Upper lobe of left lung (tissue), 6 donors: ENCODE measurements around the gene CDH18. TPM values are rescaled to one million over a fixed set of nuclear protein-coding genes. Genes with fewer than 3 reads are reported as not detected.

Source experiments
- ATAC-seq, 2 donors: fragments of 200-7000 bp; cut with Tn5 transposase; one replicate each; pipeline ENCODE4 v1.9.1; 2022; ENCODE audit warnings: mild to moderate bottlenecking in 2 of 2, moderate library complexity in 2 of 2; ENCODE audit not compliant: low FRiP score in 2 of 2
- DNase-seq, 2 donors: peaks; one replicate each; pipeline ENCODE4 v3.0.0-alpha.2; 2019 to 2020
- H3K27ac ChIP-seq, 4 donors: fragments of 200-600 bp; sonication (generic); one replicate each; pipeline ENCODE4 v1.5.1; 2016 to 2019
- H3K27me3 ChIP-seq, 4 donors: fragments of 200-600 bp; sonication (generic); one replicate each; pipeline ENCODE4 v1.5.1; 2017 to 2019
- H3K36me3 ChIP-seq, 4 donors: fragments of 200-600 bp; sonication (generic); one replicate each; pipeline ENCODE4 v1.5.1; 2016 to 2019
- H3K4me1 ChIP-seq, 4 donors: fragments of 200-600 bp; sonication (generic); one replicate each; pipeline ENCODE4 v1.5.1; 2018 to 2019
- H3K4me3 ChIP-seq, 4 donors: fragments of 200-600 bp; sonication (generic); one replicate each; pipeline ENCODE4 v1.5.1; 2017 to 2019; ENCODE audit warnings: mild to moderate bottlenecking in 2 of 4, moderate library complexity in 1 of 4
- H3K9me3 ChIP-seq, 4 donors: fragments of 200-600 bp; sonication (generic); one replicate each; pipeline ENCODE4 v1.5.1; 2018 to 2019
- EP300 ChIP-seq, 4 donors: sonication (generic); formaldehyde crosslinking; IDR thresholded peaks; one replicate each; pipeline ENCODE4 v1.5.1; 2017; ENCODE audit warnings: antibody characterized with exemption in 4 of 4, control low read depth in 2 of 4
- POLR2A ChIP-seq, 4 donors: fragments of 450-650 bp; IDR thresholded peaks; one replicate each; pipeline ENCODE4 v1.5.1; 2016 to 2017; ENCODE audit warnings: antibody characterized with exemption in 4 of 4, mild to moderate bottlenecking in 2 of 4
- POLR2AphosphoS5 ChIP-seq, 2 donors: sonication (generic); formaldehyde crosslinking; IDR thresholded peaks; one replicate each; pipeline ENCODE4 v1.5.1; 2017; ENCODE audit warnings: antibody characterized with exemption in 2 of 2
- WGBS, 2 donors: methylation state at CpG; one replicate each; pipeline ENCODE4 v1.1.5; 2017 to 2018; 5-methylcytosine and 5-hydroxymethylcytosine counted together
- total RNA-seq, 6 donors: library from RNA; depleted of rRNA in 4 of 6; stranded (reverse); fragments of >200 nt in 4 of 6; gene quantifications; one replicate each; pipeline versions ENCODE4 v1.1.0 to v1.2.1, GENCODE V29; 2016 to 2021
- TF ChIP-seq, protein P1 (sequence below), 6 experiments: fragments of 450-650 bp in 4 of 6; fragments of 200-600 bp in 2 of 6; sonication (generic) in 2 of 6; IDR thresholded peaks; one replicate each; pipeline ENCODE4 v1.5.1; 2016 to 2019; ENCODE audit warnings: antibody characterized with exemption in 6 of 6
- donor health status: DM: no; HTN: no; CAD: no; lungs with moderate emphysema.
- donor health status: DM: no; HTN: yes; CAD: no; lungs with severe emphysema.

The CDH18 gene
- total RNA-seq, 6 donors from 2014 or later, result not detected

GRCh38 chr5:19923742-19924141 lies 64.3 kb downstream of the CDH18 start:
- Histone ChIP-seq H3K27ac (no peak overlapping the region), H3K4me1 (no peaks in the 10 kb centered on the region), H3K36me3 (no peaks in the 10 kb centered on the region), H3K9me3 (no peaks in the 10 kb centered on the region), H3K4me3 (no peak overlapping the region), H3K27me3 (no peaks in the 10 kb centered on the region)
- whole genome bisulfite sequencing, 2 donors, result 64 to 67% methylated on average over 3 of the region's 3 CpGs
- ATAC-seq (no peak), DNase-seq (no peak)
- no peak for TF ChIP-seq EP300 (IDR thresholded peaks at IDR 0.05)
- no peak for TF ChIP-seq POLR2AphosphoS5 (IDR thresholded peaks at IDR 0.05)
- TF ChIP-seq, protein P1, sequence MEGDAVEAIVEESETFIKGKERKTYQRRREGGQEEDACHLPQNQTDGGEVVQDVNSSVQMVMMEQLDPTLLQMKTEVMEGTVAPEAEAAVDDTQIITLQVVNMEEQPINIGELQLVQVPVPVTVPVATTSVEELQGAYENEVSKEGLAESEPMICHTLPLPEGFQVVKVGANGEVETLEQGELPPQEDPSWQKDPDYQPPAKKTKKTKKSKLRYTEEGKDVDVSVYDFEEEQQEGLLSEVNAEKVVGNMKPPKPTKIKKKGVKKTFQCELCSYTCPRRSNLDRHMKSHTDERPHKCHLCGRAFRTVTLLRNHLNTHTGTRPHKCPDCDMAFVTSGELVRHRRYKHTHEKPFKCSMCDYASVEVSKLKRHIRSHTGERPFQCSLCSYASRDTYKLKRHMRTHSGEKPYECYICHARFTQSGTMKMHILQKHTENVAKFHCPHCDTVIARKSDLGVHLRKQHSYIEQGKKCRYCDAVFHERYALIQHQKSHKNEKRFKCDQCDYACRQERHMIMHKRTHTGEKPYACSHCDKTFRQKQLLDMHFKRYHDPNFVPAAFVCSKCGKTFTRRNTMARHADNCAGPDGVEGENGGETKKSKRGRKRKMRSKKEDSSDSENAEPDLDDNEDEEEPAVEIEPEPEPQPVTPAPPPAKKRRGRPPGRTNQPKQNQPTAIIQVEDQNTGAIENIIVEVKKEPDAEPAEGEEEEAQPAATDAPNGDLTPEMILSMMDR (IDR thresholded peaks at IDR 0.05), result no peak
- no peak for TF ChIP-seq POLR2A (IDR thresholded peaks at IDR 0.05)

GRCh38 chr5:19920761-19921160 lies 67.2 kb downstream of the CDH18 start:
- 96 to 98% methylated on average over 4 of the region's 4 CpGs for WGBS, 2 donors
- H3K9me3 ChIP-seq, result no peaks in the 10 kb centered on the region
- no peaks in the 10 kb centered on the region for H3K4me1 ChIP-seq
- no peaks in the 10 kb centered on the region for H3K27me3 ChIP-seq
- TF ChIP-seq, protein P1 (IDR thresholded peaks at IDR 0.05), result no peak
- TF ChIP-seq POLR2AphosphoS5 (IDR thresholded peaks at IDR 0.05), result no peak
- TF ChIP-seq EP300 (IDR thresholded peaks at IDR 0.05), result no peak
- TF ChIP-seq POLR2A (IDR thresholded peaks at IDR 0.05), result no peak
- DNase-seq (no peak), ATAC-seq (no peak)
- H3K27ac ChIP-seq, result no peak overlapping the region
- no peaks in the 10 kb centered on the region for H3K36me3 ChIP-seq
- H3K4me3 ChIP-seq, result no peak overlapping the region

- no peak for ATAC-seq
- no peak for DNase-seq
- 76 to 82% methylated on average over 3 of the region's 3 CpGs for WGBS, 2 donors
These were observed 69.2 kb downstream of the CDH18 start for GRCh38 chr5:19918780-19919179.

DNA sequence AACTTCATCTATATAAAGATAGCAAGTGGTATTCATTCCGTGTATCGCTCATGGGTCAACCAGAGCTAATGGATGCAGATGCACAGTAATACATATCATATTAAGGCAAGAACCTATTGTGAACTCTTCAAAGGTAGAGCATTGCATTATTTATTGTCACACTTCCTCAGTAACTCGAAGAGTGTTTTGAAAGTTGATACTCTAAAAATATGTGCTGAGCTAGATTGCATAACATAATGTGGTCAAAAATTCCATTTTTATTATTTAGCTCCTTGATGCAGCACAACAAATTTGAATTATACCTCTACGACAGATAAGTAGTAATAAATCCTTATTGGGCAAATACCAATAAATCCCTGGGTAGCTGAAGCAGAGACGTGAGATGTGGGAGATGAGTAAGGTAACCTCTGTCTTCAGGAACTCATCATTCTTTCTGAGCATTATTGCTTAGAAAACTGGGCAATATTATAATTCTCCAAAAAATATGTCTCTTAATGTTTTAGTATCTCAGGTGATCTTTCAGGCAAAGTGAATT lies 70.3 kb downstream of the CDH18 start:
- DNase-seq (no peak), ATAC-seq (no peak)
- no peaks in the 10 kb centered on the region for H3K9me3 ChIP-seq

More at GRCh38 chr5:19918780-19919179, 69.2 kb downstream of the CDH18 start:
- no peaks in the 10 kb centered on the region for H3K36me3 ChIP-seq
- no peaks in the 10 kb centered on the region for H3K4me1 ChIP-seq
- H3K27me3 ChIP-seq, result no peaks in the 10 kb centered on the region
- TF ChIP-seq POLR2AphosphoS5 (IDR thresholded peaks at IDR 0.05), result no peak
- no peak overlapping the region for H3K4me3 ChIP-seq
- no peaks in the 10 kb centered on the region for H3K9me3 ChIP-seq
- no peak overlapping the region for H3K27ac ChIP-seq

DNA sequence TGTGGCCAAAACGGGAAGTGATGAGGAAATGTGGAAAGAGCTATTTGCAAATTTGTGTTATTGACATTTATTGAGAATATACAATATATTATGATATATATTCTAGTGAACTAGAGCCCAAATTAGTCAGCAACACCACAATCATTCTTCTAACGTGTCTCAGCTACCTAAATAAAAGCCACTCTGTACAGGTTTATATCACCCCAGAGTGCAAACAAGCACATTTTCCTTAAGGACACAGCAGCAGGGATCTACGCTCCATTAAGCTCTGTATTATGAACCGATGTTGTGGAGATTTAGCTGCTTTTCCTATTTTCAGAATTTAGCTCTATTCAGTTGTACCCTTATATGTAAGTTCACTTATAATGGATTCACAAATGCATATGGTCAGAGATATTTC lies 77.9 kb downstream of the CDH18 start:
- DNase-seq (no peak), ATAC-seq (no peak)
- TF ChIP-seq EP300 (IDR thresholded peaks at IDR 0.05) (no peak), POLR2AphosphoS5 (IDR thresholded peaks at IDR 0.05) (no peak), POLR2A (IDR thresholded peaks at IDR 0.05) (no peak)
- TF ChIP-seq, protein P1 (IDR thresholded peaks at IDR 0.05), result no peak
- H3K27me3 ChIP-seq, result no peaks in the 10 kb centered on the region
- no peaks in the 10 kb centered on the region for H3K9me3 ChIP-seq
- no peak overlapping the region for H3K4me3 ChIP-seq
- WGBS, 2 donors, result 71 to 75% methylated on average over 4 of the region's 4 CpGs
- H3K36me3 ChIP-seq, result no peaks in the 10 kb centered on the region
- H3K4me1 ChIP-seq, result no peaks in the 10 kb centered on the region
- H3K27ac ChIP-seq, result no peak overlapping the region

More for the DNA sequence above, 70.3 kb downstream of the CDH18 start:
- 69 to 76% methylated on average over 5 of the region's 5 CpGs for WGBS, 2 donors
- Histone ChIP-seq H3K27me3 (no peaks in the 10 kb centered on the region), H3K4me1 (no peaks in the 10 kb centered on the region), H3K36me3 (no peaks in the 10 kb centered on the region), H3K4me3 (no peak overlapping the region), H3K27ac (no peak overlapping the region)
- TF ChIP-seq, protein P1 (IDR thresholded peaks at IDR 0.05), result no peak
- TF ChIP-seq POLR2AphosphoS5 (IDR thresholded peaks at IDR 0.05) (no peak), POLR2A (IDR thresholded peaks at IDR 0.05) (no peak), EP300 (IDR thresholded peaks at IDR 0.05) (no peak)
